B cell (primary cell): Measurements from ENCODE around the gene SETBP1.

Source experiments
- CTCF ChIP-seq: fragments of 200-600 bp; IDR thresholded peaks from one replicate; pipeline ENCODE4 v1.8.0; 2022; ENCODE audit warnings: antibody characterized with exemption, mild to moderate bottlenecking
- EZH2 ChIP-seq: IDR thresholded peaks from 2 replicates; pipeline ENCODE4 v1.6.1; 2012; ENCODE audit warnings: borderline replicate concordance, low read depth, mild to moderate bottlenecking, moderate library complexity, low read length; ENCODE audit not compliant: insufficient read depth, poor library complexity, severe bottlenecking

GRCh38 chr18:44723411-44723810 lies 42.7 kb downstream of the SETBP1 start:
- TF ChIP-seq CTCF (no peak), EZH2 (no peak)
